SU-DHL-6 (cell line): ENCODE data around the gene PA2G4.

ENCODE experiments used
- H2AFZ ChIP-seq: fragments of 200-600 bp; sonication (generic); 2 replicates; pipeline ENCODE4 v1.6.1; 2014; ENCODE audit warnings: low read depth, mild to moderate bottlenecking, moderate library complexity, mixed read lengths, antibody characterized with exemption, low read length; ENCODE audit not compliant: severe bottlenecking
- H3F3A ChIP-seq: fragments of 200-600 bp; shearing (Covaris generic); 2 replicates; pipeline ENCODE4 v1.6.0; 2016; ENCODE audit warnings: antibody characterized with exemption, mild to moderate bottlenecking; ENCODE audit not compliant: insufficient read depth
- H3K27ac ChIP-seq: fragments of 200-600 bp; sonication (generic); 2 replicates; pipeline ENCODE4 v1.5.1; 2016; ENCODE audit warnings: low read depth, mild to moderate bottlenecking, low read length, moderate library complexity, mixed read lengths
- H3K27me3 ChIP-seq: fragments of 200-600 bp; sonication (generic), shearing (Covaris generic); 2 replicates; pipeline ENCODE4 v1.6.0; 2014; ENCODE audit warnings: mild to moderate bottlenecking, low read length
- H3K36me3 ChIP-seq: fragments of 200-600 bp; sonication (generic); 2 replicates; pipeline ENCODE4 v1.6.1; 2014; ENCODE audit warnings: mild to moderate bottlenecking, low read length, mixed read lengths
- H3K4me2 ChIP-seq: fragments of 300-600, 200-600 bp; shearing (Covaris generic), sonication (generic); 2 replicates; pipeline ENCODE4 v1.6.0; 2014; ENCODE audit warnings: low read length, low read depth, mild to moderate bottlenecking; ENCODE audit not compliant: poor library complexity, severe bottlenecking
- H3K4me3 ChIP-seq: fragments of 200-600 bp; sonication (generic); 2 replicates; pipeline ENCODE4 v1.5.1; 2014; ENCODE audit warnings: antibody characterized with exemption, low read length, mild to moderate bottlenecking, mixed read lengths; ENCODE audit not compliant: insufficient read depth, poor library complexity, severe bottlenecking
- H3K79me2 ChIP-seq: fragments of 200-600 bp; sonication (generic); 2 replicates; pipeline ENCODE4 v1.6.1; 2014; ENCODE audit warnings: mild to moderate bottlenecking, low read length, moderate library complexity; ENCODE audit not compliant: insufficient read depth
- H3K9ac ChIP-seq: fragments of 200-600 bp; sonication (generic); 2 replicates; pipeline ENCODE4 v1.7.0; 2014; ENCODE audit warnings: mild to moderate bottlenecking, low read length
- H3K9me2 ChIP-seq: fragments of 200-600 bp; sonication (generic); replicated peaks from 2 replicates; pipeline ENCODE4 v1.6.1; 2014; ENCODE audit warnings: low read length; ENCODE audit not compliant: insufficient read depth
- H3K9me3 ChIP-seq: fragments of 200-600 bp; sonication (generic); 2 replicates; pipeline ENCODE4 v1.6.1; 2014; ENCODE audit warnings: low read length, mixed read lengths; ENCODE audit not compliant: insufficient read depth
- H4K20me1 ChIP-seq: fragments of 200-600 bp; sonication (generic); 2 replicates; pipeline ENCODE4 v1.6.1; 2014; ENCODE audit warnings: low read depth, mild to moderate bottlenecking, antibody characterized with exemption, low read length, moderate library complexity, mixed read lengths
- EZH2phosphoT487 ChIP-seq: fragments of 200-600 bp; sonication (generic), shearing (Covaris generic); conservative IDR thresholded peaks from 2 replicates; pipeline ENCODE4 v1.6.1; 2018; ENCODE audit warnings: mild to moderate bottlenecking, antibody characterized with exemption, low read length, moderate library complexity, mixed read lengths
- TF ChIP-seq, protein P1 (sequence below): fragments of 200-600 bp; sonication (generic); IDR thresholded peaks from one replicate; pipeline ENCODE4 v1.5.1; 2017; ENCODE audit warnings: antibody characterized with exemption, mild to moderate bottlenecking, low read length, moderate library complexity; ENCODE audit not compliant: insufficient read depth, poor library complexity, severe bottlenecking

The PA2G4 gene

DNA sequence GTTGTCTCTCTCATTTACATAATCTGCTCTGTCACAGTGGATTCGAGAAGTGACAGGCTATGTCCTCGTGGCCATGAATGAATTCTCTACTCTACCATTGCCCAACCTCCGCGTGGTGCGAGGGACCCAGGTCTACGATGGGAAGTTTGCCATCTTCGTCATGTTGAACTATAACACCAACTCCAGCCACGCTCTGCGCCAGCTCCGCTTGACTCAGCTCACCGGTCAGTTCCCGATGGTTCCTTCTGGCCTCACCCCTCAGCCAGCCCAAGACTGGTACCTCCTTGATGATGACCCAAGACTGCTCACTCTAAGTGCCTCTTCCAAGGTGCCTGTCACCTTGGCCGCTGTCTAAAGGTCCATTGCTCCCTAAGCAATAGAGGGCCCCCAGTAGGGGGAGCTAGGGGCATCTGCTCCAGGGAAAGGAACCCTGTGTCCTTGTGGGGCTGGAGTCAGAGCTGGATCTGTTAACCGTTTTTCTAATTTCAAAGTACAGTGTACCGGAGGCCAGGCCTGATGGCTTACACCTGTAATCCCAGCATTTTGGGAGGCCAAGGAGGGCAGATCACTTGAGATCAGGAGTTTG lies 19.3 kb upstream of the PA2G4 start:
- H3K9me3 ChIP-seq = no peaks in the 10 kb centered on the region
- H3K4me2 ChIP-seq = no peak overlapping the region
- no peak overlapping the region for H3K27ac ChIP-seq
- no peaks in the 10 kb centered on the region for H4K20me1 ChIP-seq
- H3K9ac ChIP-seq = no peak overlapping the region
- H3K36me3 ChIP-seq = no peaks in the 10 kb centered on the region
- H3K9me2 ChIP-seq = no peaks in the 10 kb centered on the region
- TF ChIP-seq, protein P1, sequence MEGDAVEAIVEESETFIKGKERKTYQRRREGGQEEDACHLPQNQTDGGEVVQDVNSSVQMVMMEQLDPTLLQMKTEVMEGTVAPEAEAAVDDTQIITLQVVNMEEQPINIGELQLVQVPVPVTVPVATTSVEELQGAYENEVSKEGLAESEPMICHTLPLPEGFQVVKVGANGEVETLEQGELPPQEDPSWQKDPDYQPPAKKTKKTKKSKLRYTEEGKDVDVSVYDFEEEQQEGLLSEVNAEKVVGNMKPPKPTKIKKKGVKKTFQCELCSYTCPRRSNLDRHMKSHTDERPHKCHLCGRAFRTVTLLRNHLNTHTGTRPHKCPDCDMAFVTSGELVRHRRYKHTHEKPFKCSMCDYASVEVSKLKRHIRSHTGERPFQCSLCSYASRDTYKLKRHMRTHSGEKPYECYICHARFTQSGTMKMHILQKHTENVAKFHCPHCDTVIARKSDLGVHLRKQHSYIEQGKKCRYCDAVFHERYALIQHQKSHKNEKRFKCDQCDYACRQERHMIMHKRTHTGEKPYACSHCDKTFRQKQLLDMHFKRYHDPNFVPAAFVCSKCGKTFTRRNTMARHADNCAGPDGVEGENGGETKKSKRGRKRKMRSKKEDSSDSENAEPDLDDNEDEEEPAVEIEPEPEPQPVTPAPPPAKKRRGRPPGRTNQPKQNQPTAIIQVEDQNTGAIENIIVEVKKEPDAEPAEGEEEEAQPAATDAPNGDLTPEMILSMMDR = peak; percentile 47
- TF ChIP-seq EZH2phosphoT487 = no peak
- no peak overlapping the region for H3K4me3 ChIP-seq
- no peak overlapping the region for H2AFZ ChIP-seq
- no peaks in the 10 kb centered on the region for H3K79me2 ChIP-seq
- no peaks in the 10 kb centered on the region for H3F3A ChIP-seq
- no peaks in the 10 kb centered on the region for H3K27me3 ChIP-seq

DNA sequence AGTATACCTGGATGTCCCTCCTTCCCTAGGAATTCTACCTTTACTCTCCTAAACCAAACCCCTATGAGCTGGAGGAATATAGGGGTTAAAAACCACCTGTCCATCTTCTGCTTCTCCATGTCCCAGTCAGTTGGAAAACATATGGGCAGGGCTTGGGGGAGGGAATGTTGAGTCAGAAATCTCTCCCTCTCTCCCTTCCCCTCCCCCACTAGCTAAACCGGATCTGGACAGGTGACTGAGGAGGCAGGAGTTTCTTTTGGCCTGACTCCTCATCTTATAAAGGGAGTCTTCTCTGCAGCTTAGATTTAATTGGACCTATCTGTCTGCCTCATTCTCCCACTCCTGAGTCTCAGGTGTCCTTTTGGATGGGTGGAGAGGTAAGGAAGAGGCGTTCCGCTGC lies 18.3 kb upstream of the PA2G4 start:
- H4K20me1 ChIP-seq = no peaks in the 10 kb centered on the region
- no peak overlapping the region for H3K4me3 ChIP-seq
- H3K36me3 ChIP-seq = no peaks in the 10 kb centered on the region
- H3K9me3 ChIP-seq = no peaks in the 10 kb centered on the region
- no peak overlapping the region for H3K9ac ChIP-seq
- H3K27ac ChIP-seq = no peak overlapping the region
- H3F3A ChIP-seq = 0 out of 2 replicates have a peak, but pooled peaks cover 2% of the 10 kb centered on the region
- H3K4me2 ChIP-seq = no peak overlapping the region
- no peak for TF ChIP-seq EZH2phosphoT487
- TF ChIP-seq, protein P1 = no peak
- H3K79me2 ChIP-seq = no peaks in the 10 kb centered on the region
- no peaks in the 10 kb centered on the region for H3K9me2 ChIP-seq
- no peaks in the 10 kb centered on the region for H3K27me3 ChIP-seq
- no peak overlapping the region for H2AFZ ChIP-seq

DNA sequence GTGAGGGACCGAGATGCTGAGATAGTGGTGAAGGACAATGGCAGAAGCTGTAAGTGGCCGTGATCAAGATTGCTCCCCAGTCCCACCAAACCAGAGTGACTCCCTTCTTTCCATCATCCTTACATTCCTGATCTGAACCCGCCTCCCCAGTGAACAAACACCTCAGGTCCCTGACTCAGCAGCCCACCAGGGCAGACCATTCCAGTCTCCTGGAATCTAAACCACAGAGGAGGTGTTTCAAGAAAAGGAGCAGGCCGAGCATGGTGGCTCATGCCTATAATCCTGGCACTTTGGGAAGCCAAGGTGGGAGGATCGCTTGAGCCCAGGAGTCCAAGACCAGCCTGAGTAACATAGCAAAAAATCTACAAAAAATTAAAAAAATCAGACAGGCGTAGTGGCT lies 17.8 kb upstream of the PA2G4 start:
- no peak overlapping the region for H3K4me3 ChIP-seq
- no peak overlapping the region for H3K9ac ChIP-seq
- no peaks in the 10 kb centered on the region for H3K27me3 ChIP-seq
- H3K27ac ChIP-seq = no peak overlapping the region
- TF ChIP-seq EZH2phosphoT487 = no peak
- TF ChIP-seq, protein P1 = no peak
- no peaks in the 10 kb centered on the region for H3K36me3 ChIP-seq
- H4K20me1 ChIP-seq = no peaks in the 10 kb centered on the region
- H3K4me2 ChIP-seq = no peak overlapping the region
- H3K9me3 ChIP-seq = no peaks in the 10 kb centered on the region
- 0 out of 2 replicates have a peak, but pooled peaks cover 2% of the 10 kb centered on the region for H3F3A ChIP-seq
- no peaks in the 10 kb centered on the region for H3K9me2 ChIP-seq
- H2AFZ ChIP-seq = no peak overlapping the region
- no peaks in the 10 kb centered on the region for H3K79me2 ChIP-seq
